HG03558 (cell line): Measurements from ENCODE around the gene EFS.
"Not testable (repeated sequence)": the region's sequence is repeated elsewhere in the genome, so short reads cannot be mapped to it uniquely, and the experiment has no call there.

ENCODE experiments used
- ATAC-seq: cut with Tn5 transposase; IDR thresholded peaks from one replicate; pipeline ENCODE4 v1.9.1; 2021; ENCODE audit warnings: moderate number of reproducible peaks; ENCODE audit not compliant: unreplicated experiment; ENCODE audit errors: extremely low read depth

EFS gene

GRCh38 chr14:23365036-23365731, at the start of gene EFS:
Gene EFS (minus strand): TSS chr14:23365172. CDS start chr14:23365025, 147 bp downstream.
- no peak for ATAC-seq

GRCh38 chr14:23414254-23414653, 49.3 kb upstream of the EFS start:
- ATAC-seq: no peak

GRCh38 chr14:23413681-23414080, 48.7 kb upstream of the EFS start:
- no peak for ATAC-seq

- ATAC-seq: no peak
Measured at GRCh38 chr14:23411563-23412525, 46.9 kb upstream of the EFS start.

GRCh38 chr14:23409966-23410635, 45.1 kb upstream of the EFS start:
- no peak for ATAC-seq

- no peak for ATAC-seq
Measured at GRCh38 chr14:23409475-23409874, 44.5 kb upstream of the EFS start.

- no peak for ATAC-seq
Measured at GRCh38 chr14:23408307-23408630, 43.3 kb upstream of the EFS start.

- no peak for ATAC-seq
Measured at GRCh38 chr14:23407516-23408306, 42.7 kb upstream of the EFS start, which contains the start of gene MYH6. Gene MYH6 (minus strand): TSS chr14:23408273. CDS start chr14:23407223, 1,050 bp downstream.

- no peak for ATAC-seq
Measured at GRCh38 chr14:23406725-23407355, 41.9 kb upstream of the EFS start.

GRCh38 chr14:23406244-23406643, 41.3 kb upstream of the EFS start:
- ATAC-seq: no peak

- no peak for ATAC-seq
Measured at GRCh38 chr14:23405516-23406025, 40.6 kb upstream of the EFS start.

GRCh38 chr14:23405096-23405495, 40.1 kb upstream of the EFS start:
- no peak for ATAC-seq

- no peak for ATAC-seq
Measured at GRCh38 chr14:23404331-23404900, 39.4 kb upstream of the EFS start.

- no peak for ATAC-seq
Measured at GRCh38 chr14:23403908-23404307, 38.9 kb upstream of the EFS start.

GRCh38 chr14:23403139-23403438, 38.1 kb upstream of the EFS start:
- ATAC-seq: no peak

- ATAC-seq: no peak
Measured at GRCh38 chr14:23402296-23403138, 37.5 kb upstream of the EFS start.

- ATAC-seq: no peak
Measured at GRCh38 chr14:23401291-23401690, 36.3 kb upstream of the EFS start.

GRCh38 chr14:23400496-23401149, 35.7 kb upstream of the EFS start:
- ATAC-seq: not testable (repeated sequence)
